Osteoblast (primary cell): ENCODE data around the gene UBE2J1. TPM values are rescaled to one million over a fixed set of nuclear protein-coding genes. Genes with fewer than 3 reads are reported as not detected.
A peak's percentile ranks its signal among the peaks of the same experiment; 100 is the strongest.

Experiments used
- DNase-seq: peaks from one replicate; pipeline ENCODE4 v3.0.0; 2011; ENCODE audit warnings: low spot score, mixed read lengths; ENCODE audit not compliant: insufficient read length; ENCODE audit errors: missing footprints
- H2AFZ ChIP-seq: 2 replicates; pipeline ENCODE4 v1.6.0; 2011; ENCODE audit warnings: mild to moderate bottlenecking, low read length
- H3K27ac ChIP-seq: 2 replicates; pipeline ENCODE4 v1.5.1; 2011; ENCODE audit warnings: mild to moderate bottlenecking, low read depth, low read length, moderate library complexity
- H3K27me3 ChIP-seq: 2 replicates; pipeline ENCODE4 v1.6.0; 2012; ENCODE audit warnings: mild to moderate bottlenecking, control low read depth, inconsistent platforms, low read length, moderate library complexity; ENCODE audit not compliant: insufficient read depth
- H3K36me3 ChIP-seq: 2 replicates; pipeline ENCODE4 v1.5.1; 2011; ENCODE audit warnings: mild to moderate bottlenecking, low read length, control low read depth, moderate library complexity; ENCODE audit not compliant: insufficient read depth
- H3K4me1 ChIP-seq: 2 replicates; pipeline ENCODE4 v1.5.1; 2011; ENCODE audit warnings: mild to moderate bottlenecking, low read length, control low read depth, moderate library complexity; ENCODE audit not compliant: insufficient read depth
- H3K4me2 ChIP-seq: 2 replicates; pipeline ENCODE4 v1.6.0; 2011; ENCODE audit warnings: mild to moderate bottlenecking, low read length; ENCODE audit not compliant: insufficient read depth
- H3K4me3 ChIP-seq: fragments of 200-600 bp; sonication (generic); 3 replicates; pipeline ENCODE4 v1.5.1; 2012; ENCODE audit warnings: mild to moderate bottlenecking, low read length, inconsistent platforms; ENCODE audit not compliant: insufficient read depth
- H3K79me2 ChIP-seq: 2 replicates; pipeline ENCODE4 v1.6.0; 2012; ENCODE audit warnings: mild to moderate bottlenecking, low read length, control low read depth, inconsistent platforms; ENCODE audit not compliant: insufficient read depth
- H3K9me3 ChIP-seq: 2 replicates; pipeline ENCODE4 v1.5.1; 2011; ENCODE audit warnings: low read depth, low read length, control low read depth
- H4K20me1 ChIP-seq: 2 replicates; pipeline ENCODE4 v1.6.0; 2012; ENCODE audit warnings: mild to moderate bottlenecking, low read length, control low read depth; ENCODE audit not compliant: insufficient read depth
- CTCF ChIP-seq: IDR thresholded peaks from 2 replicates; pipeline ENCODE4 v1.5.1; 2011; ENCODE audit warnings: mild to moderate bottlenecking, low read depth, low read length, moderate library complexity; ENCODE audit errors: extremely low read depth
- total RNA-seq: library from RNA; depleted of rRNA; stranded (reverse); fragments of >200 nt; gene quantifications from 2 replicates; pipeline ENCODE4 v1.2.3, GENCODE V29; 2012

Gene UBE2J1
- total RNA-seq, 1 donor: 44.5 TPM

GRCh38 chr6:89353118-89353556 lies 615 bp upstream of the UBE2J1 start:
- Histone ChIP-seq H4K20me1 (peaks cover 31% of the 10 kb centered on the region), H3K4me2 (peak overlapping the region; percentile 95)

GRCh38 chr6:89351671-89352277 lies 748 bp downstream of the UBE2J1 start:
- H3K4me1 ChIP-seq: peaks cover 22% of the 10 kb centered on the region
- no peaks in the 10 kb centered on the region for H3K36me3 ChIP-seq
- H3K27me3 ChIP-seq: peaks cover 4% of the 10 kb centered on the region
- peak overlapping the region; percentile 98 for H3K4me3 ChIP-seq
- H3K4me2 ChIP-seq: peak overlapping the region; percentile 95
- H2AFZ ChIP-seq: peak overlapping the region; percentile 92
- H4K20me1 ChIP-seq: peaks cover 43% of the 10 kb centered on the region
- no peaks in the 10 kb centered on the region for H3K9me3 ChIP-seq
- DNase-seq: no peak
- peaks cover 57% of the 10 kb centered on the region for H3K79me2 ChIP-seq
- H3K27ac ChIP-seq: peak overlapping the region; percentile 90
- no peak for TF ChIP-seq CTCF

More at GRCh38 chr6:89353118-89353556, 615 bp upstream of the UBE2J1 start:
- Histone ChIP-seq H3K4me3 (peak overlapping the region; percentile 98), H3K27me3 (peaks cover 9% of the 10 kb centered on the region), H3K4me1 (peaks cover 17% of the 10 kb centered on the region), H3K79me2 (peaks cover 43% of the 10 kb centered on the region), H3K9me3 (no peaks in the 10 kb centered on the region), H3K36me3 (no peaks in the 10 kb centered on the region), H2AFZ (peak overlapping the region; percentile 58), H3K27ac (peak overlapping the region; percentile 90)
- TF ChIP-seq CTCF: no peak
- DNase-seq: no peak

GRCh38 chr6:89350281-89350966 lies 2.1 kb downstream of the UBE2J1 start:
- Histone ChIP-seq H3K27ac (no peak overlapping the region), H3K4me2 (peak overlapping the region; percentile 95), H4K20me1 (peaks cover 46% of the 10 kb centered on the region), H3K9me3 (no peaks in the 10 kb centered on the region), H3K79me2 (peaks cover 71% of the 10 kb centered on the region), H3K27me3 (no peaks in the 10 kb centered on the region), H3K4me3 (peak overlapping the region; percentile 3), H2AFZ (no peak overlapping the region), H3K4me1 (peaks cover 22% of the 10 kb centered on the region), H3K36me3 (no peaks in the 10 kb centered on the region)
- no peak for DNase-seq
- TF ChIP-seq CTCF: no peak

- Histone ChIP-seq H2AFZ (no peak overlapping the region), H3K27me3 (no peaks in the 10 kb centered on the region), H3K27ac (no peak overlapping the region), H4K20me1 (peaks cover 61% of the 10 kb centered on the region), H3K79me2 (peaks cover 86% of the 10 kb centered on the region), H3K36me3 (no peaks in the 10 kb centered on the region), H3K4me3 (no peak overlapping the region), H3K9me3 (no peaks in the 10 kb centered on the region), H3K4me2 (no peak overlapping the region), H3K4me1 (peaks cover 22% of the 10 kb centered on the region)
- no peak for TF ChIP-seq CTCF
- no peak for DNase-seq
Observed at GRCh38 chr6:89348372-89348771, 4.2 kb downstream of the UBE2J1 start.
